Activated CD8-positive, alpha-beta memory T cell treated with anti-CD3 and anti-CD28 coated beads, Interleukin-2, amount 50 U/mL, for 1 hour (primary cell): ENCODE results near the gene WDR27.
"Not testable (repeated sequence)": the region's sequence is repeated elsewhere in the genome, so short reads cannot be mapped to it uniquely, and the experiment has no call there.

Source experiments
- DNase-seq: peaks from one replicate; pipeline ENCODE4 v3.0.0-alpha.2; 2020; ENCODE audit errors: extremely low read depth

Gene WDR27

GRCh38 chr6:169441292-169441691 is 260.5 kb downstream of the WDR27 start:
- DNase-seq: no peak

- DNase-seq: no peak
Measured at GRCh38 chr6:169439710-169440109, 262.1 kb downstream of the WDR27 start.

GRCh38 chr6:169434554-169434953 is 267.3 kb downstream of the WDR27 start:
- DNase-seq: not testable (repeated sequence)

- no peak for DNase-seq
Measured at GRCh38 chr6:169429001-169429400, 272.8 kb downstream of the WDR27 start.

- DNase-seq: no peak
Measured at GRCh38 chr6:169428532-169428931, 273.3 kb downstream of the WDR27 start.

- no peak for DNase-seq
Measured at GRCh38 chr6:169427856-169428255, 274.0 kb downstream of the WDR27 start.

GRCh38 chr6:169426611-169427010 is 275.2 kb downstream of the WDR27 start:
- DNase-seq: no peak

- DNase-seq: no peak
Measured at GRCh38 chr6:169425628-169426370, 276.0 kb downstream of the WDR27 start.

- DNase-seq: no peak
Measured at GRCh38 chr6:169424821-169425240, 277.0 kb downstream of the WDR27 start.

- DNase-seq: no peak
Measured at GRCh38 chr6:169424149-169424804, 277.6 kb downstream of the WDR27 start.

- DNase-seq: no peak
Measured at GRCh38 chr6:169421586-169422264, 280.1 kb downstream of the WDR27 start.

- DNase-seq: no peak
Measured at GRCh38 chr6:169420912-169421543, 280.8 kb downstream of the WDR27 start.

GRCh38 chr6:169417101-169417500 is 284.7 kb downstream of the WDR27 start:
- no peak for DNase-seq

- no peak for DNase-seq
Measured at GRCh38 chr6:169416249-169416648, 285.6 kb downstream of the WDR27 start.

- no peak for DNase-seq
Measured at GRCh38 chr6:169415179-169415578, 286.6 kb downstream of the WDR27 start.

GRCh38 chr6:169411722-169412121 is 290.1 kb downstream of the WDR27 start:
- DNase-seq: no peak

- DNase-seq: no peak
Measured at GRCh38 chr6:169411296-169411695, 290.5 kb downstream of the WDR27 start.

- DNase-seq: no peak
Measured at GRCh38 chr6:169409742-169410312, 292.0 kb downstream of the WDR27 start.

- DNase-seq: no peak
Measured at GRCh38 chr6:169407325-169407724, 294.5 kb downstream of the WDR27 start.
